Measurements from ENCODE around the gene PRDM5.
"Not testable (repeated sequence)": the region's sequence is repeated elsewhere in the genome, so short reads cannot be mapped to it uniquely, and the experiment has no call there.

PRDM5 gene

DNA sequence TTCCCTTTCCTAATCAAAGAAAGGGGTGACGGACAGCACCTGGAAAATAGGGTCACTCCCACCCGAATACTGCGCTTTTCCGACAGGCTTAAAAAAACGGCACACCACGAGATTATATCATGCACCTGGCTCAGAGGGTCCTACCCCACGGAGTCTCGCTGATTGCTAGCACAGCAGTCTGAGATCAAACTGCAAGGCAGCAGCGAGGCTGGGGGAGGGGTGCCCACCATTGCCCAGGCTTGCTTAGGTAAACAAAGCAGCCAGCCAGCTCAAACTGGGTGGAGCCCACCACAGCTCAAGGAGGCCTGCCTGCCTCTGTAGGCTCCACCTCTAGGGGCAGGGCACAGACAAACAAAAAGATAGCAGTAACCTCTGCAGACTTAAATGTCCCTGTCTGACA, 180.9 kb downstream of the PRDM5 start:
- DNase-seq: not testable (repeated sequence)

- DNase-seq: no peak
These were observed 186.2 kb downstream of the PRDM5 start for GRCh38 chr4:120736312-120736711.

- DNase-seq: no peak
These were observed 188.6 kb downstream of the PRDM5 start for GRCh38 chr4:120733968-120734367.

DNA sequence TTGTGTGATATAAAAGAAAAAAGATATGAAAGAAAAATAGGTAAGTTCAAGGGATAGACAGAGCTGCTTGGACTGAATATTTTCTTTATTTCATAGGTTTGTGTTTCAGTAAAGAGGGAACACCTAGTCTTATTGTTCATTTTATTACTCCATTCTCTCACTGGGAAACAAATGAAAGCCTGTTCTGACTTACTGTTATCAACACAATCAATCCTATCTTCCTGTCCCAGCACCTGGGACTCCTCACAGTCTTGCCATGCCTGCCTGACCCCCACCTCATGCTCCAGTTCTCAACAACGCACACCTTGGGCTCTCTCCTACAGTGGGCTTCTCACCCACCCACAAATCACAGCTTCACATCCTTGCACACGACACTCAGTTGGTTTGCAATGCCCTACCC, 189.5 kb downstream of the PRDM5 start:
- DNase-seq: no peak

DNA sequence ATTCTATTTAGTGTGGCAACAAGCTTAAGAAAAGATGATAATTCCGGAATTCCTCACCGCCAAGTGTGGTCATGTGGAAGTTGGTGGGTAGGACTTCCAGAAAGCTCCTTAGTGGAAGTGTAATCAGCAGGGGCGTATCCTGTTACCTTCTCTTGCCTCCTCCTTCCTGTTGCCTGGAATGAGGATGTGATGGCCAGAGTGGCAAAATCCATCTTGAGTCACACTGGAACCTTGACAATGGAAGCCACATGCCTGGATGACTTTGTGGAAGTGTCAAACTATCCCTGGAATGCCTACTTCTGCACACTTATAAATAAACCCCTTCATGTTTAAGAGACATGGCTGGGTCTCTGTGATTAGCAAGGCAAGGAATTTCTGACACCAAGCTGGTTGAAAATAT, 191.0 kb downstream of the PRDM5 start:
- DNase-seq: no peak

GRCh38 chr4:120730777-120731320, 191.7 kb downstream of the PRDM5 start:
- DNase-seq: no peak

DNA sequence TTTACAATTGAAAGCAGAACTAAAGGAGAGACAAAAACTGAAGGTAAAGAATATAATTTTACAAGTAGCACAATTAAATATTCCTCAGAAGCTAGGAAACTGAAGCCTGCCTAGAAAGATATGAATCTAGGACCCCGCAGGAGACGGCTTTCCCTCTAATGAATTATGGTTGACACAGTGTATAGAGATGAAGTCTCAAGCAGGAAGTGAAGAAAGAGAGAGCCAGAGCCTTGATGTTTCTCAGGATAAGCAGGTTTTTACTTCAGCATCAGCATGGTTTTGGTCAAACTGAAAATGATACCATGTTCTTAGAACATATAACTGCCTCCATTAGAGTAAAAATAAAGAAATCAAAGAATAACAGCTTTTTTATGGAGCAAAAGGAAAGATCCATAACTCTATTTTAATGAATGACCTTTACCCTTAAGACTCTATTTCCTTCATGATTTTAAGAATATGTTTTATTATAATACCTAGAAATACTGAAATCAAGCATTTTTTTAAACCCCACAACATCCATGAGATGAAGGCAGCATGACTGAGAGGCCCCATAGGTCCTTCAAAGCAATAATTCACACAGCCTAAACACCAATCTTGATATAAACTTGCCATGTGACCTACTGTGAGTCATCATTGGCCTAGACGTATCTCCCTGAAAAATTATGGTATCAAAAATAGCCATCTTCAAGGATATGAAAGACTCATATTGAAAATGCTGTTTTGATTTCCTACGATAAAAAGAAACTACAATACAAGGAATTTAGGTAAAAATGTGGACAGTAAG, 193.4 kb downstream of the PRDM5 start:
- no peak for DNase-seq

GRCh38 chr4:120725639-120726580, 196.6 kb downstream of the PRDM5 start:
- DNase-seq: no peak

DNA sequence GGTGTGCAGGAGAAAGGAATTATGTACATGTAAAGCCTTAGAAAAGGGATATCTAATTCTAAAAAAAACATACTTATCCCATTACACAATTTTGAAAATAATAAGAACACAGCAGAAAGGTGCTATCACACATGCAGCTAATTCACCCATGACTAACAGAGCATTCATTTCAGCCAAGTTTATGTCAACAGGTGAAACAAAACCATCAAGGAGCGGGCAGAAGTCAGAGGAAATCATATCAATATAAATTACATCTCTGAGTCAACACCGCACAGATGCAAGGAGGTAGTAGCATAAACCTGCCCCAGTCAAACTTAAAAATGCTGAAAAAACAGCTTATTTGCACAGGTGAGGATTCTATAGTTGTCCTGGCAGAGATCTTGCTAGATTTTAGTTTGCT, 197.9 kb downstream of the PRDM5 start:
- DNase-seq: no peak

GRCh38 chr4:120723986-120724385, 198.5 kb downstream of the PRDM5 start:
- DNase-seq: no peak

DNA sequence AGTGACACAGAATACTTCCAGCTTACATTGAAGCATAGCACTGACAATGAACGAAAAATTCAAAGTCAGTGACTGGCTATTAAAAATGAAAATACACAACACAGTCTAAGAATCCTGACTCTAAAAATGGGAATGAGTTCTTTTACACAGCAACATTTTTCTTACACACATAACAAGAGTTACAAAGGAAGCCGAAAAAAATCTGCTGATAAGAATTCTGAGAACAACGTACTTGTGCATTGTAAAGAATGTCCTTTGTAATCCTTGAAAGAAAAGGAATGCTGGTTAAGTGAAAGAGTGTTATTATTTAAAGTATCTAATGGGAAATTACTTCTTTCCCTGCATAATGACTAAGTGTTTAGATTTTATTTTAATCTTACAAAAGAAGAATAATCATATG, 199.4 kb downstream of the PRDM5 start:
- no peak for DNase-seq

GRCh38 chr4:120722655-120723054, 199.9 kb downstream of the PRDM5 start:
- no peak for DNase-seq

GRCh38 chr4:120720354-120720934, 202.1 kb downstream of the PRDM5 start:
- no peak for DNase-seq

DNA sequence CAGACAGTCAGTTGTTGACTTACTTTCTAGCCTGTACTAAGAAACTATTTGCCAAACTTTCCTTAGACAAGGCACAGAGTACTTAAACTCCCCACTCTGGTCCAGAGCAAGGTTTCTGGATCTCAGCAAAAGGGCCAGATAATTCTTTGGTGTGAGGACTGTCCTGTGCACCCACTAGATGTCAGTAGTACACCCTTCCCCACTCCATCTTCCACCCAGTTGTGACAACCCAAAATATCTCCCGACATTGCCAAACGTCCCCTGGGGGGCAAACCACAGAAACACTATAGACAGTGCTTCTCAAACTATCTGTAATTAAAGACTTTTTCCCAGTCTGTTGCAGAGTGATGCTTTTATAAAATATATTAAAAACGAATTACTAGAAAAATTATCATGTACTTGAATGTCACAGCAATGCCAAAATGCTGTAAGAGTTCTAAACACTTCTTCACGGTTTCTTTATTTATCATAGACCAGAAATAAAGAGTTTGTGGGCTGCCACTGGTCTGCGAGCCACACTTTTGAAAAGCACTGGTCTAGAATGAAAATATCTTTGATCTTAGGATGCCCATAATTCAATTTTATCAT, 203.5 kb downstream of the PRDM5 start:
- DNase-seq: no peak

GRCh38 chr4:120716346-120716745, 206.2 kb downstream of the PRDM5 start:
- no peak for DNase-seq

- no peak for DNase-seq
These were observed 208.0 kb downstream of the PRDM5 start for GRCh38 chr4:120714417-120715010.

- DNase-seq: no peak
These were observed 212.5 kb downstream of the PRDM5 start for GRCh38 chr4:120709991-120710390.

GRCh38 chr4:120704538-120704937, 218.0 kb downstream of the PRDM5 start:
- DNase-seq: no peak

DNA sequence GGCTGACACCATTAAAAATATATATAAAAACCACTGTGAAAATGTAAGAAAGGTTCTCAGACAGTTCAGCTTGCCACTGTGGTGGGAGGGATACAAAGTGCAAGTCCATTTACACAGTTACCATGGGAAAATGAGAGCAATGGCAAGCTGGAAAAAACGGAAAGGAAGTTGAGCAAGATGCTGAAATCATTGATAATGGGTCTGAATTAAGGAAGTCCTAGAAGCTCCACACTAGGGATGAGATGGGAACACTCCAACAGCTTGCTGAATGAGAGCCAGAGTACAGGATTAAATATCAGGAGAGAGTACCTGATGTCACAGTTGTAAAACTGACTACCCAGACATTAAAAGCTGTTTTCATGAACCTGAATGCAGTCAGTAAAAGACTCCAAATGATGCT, 218.6 kb downstream of the PRDM5 start:
- DNase-seq: no peak

DNA sequence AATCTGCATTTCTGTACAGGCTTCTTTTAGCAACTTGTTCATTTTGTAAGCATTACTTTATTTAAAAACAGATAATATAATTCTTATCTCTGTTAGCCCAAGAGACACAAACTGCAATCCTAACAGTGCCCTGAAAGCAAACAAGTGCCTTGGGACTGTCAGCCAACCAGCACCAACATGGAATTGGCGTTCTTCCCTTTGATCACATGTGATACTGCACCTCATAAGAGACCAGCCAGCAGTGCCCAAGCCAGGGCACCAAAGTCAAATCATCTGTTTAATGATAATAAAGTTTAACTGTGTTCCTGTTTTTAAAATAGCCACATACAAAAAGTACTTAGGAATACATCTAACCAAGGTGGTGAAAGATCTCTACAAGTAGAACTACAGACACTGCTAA, 223.2 kb downstream of the PRDM5 start:
- DNase-seq: no peak

GRCh38 chr4:120694973-120695372, 227.6 kb downstream of the PRDM5 start:
- DNase-seq: no peak

GRCh38 chr4:120693816-120694215, 228.7 kb downstream of the PRDM5 start:
- no peak for DNase-seq

DNA sequence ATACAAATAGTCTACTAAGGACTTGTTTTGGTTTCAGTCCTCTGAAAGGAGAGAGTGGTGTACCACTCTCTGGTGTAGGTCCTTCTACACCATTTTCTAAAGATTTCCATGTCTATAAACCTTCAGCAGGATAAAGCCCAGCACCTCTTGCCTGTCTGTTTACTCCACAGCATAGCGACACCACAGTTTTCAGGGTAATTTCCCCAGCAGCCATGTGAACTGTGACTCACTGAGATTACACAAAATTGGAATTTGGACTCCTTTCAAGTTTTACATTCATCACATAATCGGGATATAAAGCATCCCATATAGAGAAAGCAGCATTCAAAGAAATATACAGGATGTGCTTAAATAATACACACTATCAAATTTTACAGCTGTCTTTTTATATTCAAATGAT, 229.6 kb downstream of the PRDM5 start:
- DNase-seq: no peak
